Activated naive CD8-positive, alpha-beta T cell treated with anti-CD3 and anti-CD28 coated beads, Interleukin-2, amount 50 U/mL, for 24 hours (primary cell): ENCODE data around the gene LRRC55.

ENCODE experiments used
- ATAC-seq: fragments of 150-1000 bp; cut with Tn5 transposase; one replicate; pipeline ENCODE4 v1.10.0; 2021
- DNase-seq: peaks from one replicate; pipeline ENCODE4 v3.0.0; 2021
- H3K27ac Mint-ChIP-seq: one replicate; pipeline ENCODE4 v1.8.0; 2021; ENCODE audit warnings: mild to moderate bottlenecking, mixed read lengths
- H3K27me3 Mint-ChIP-seq: one replicate; pipeline ENCODE4 v1.8.0; 2021; ENCODE audit warnings: mixed read lengths
- H3K36me3 Mint-ChIP-seq: one replicate; pipeline ENCODE4 v1.8.0; 2021; ENCODE audit warnings: low read depth, mixed read lengths
- H3K4me1 Mint-ChIP-seq: one replicate; pipeline ENCODE4 v1.8.0; 2021; ENCODE audit warnings: mixed read lengths
- H3K4me3 Mint-ChIP-seq: one replicate; pipeline ENCODE4 v1.8.0; 2021; ENCODE audit warnings: mild to moderate bottlenecking, moderate library complexity, mixed read lengths
- H3K9me3 Mint-ChIP-seq: one replicate; pipeline ENCODE4 v1.8.0; 2021; ENCODE audit warnings: mixed read lengths

LRRC55 gene

GRCh38 chr11:57203882-57204480 is 22.2 kb downstream of the LRRC55 start:
- H3K4me3 Mint-ChIP-seq: no peak overlapping the region
- H3K27ac Mint-ChIP-seq: no peak overlapping the region
- no peaks in the 10 kb centered on the region for H3K9me3 Mint-ChIP-seq
- ATAC-seq (no peak), DNase-seq (no peak)
- no peaks in the 10 kb centered on the region for H3K4me1 Mint-ChIP-seq
- no peaks in the 10 kb centered on the region for H3K36me3 Mint-ChIP-seq
- peaks cover 14% of the 10 kb centered on the region for H3K27me3 Mint-ChIP-seq

- ATAC-seq (no peak), DNase-seq (no peak)
- Mint-ChIP-seq H3K27ac (no peak overlapping the region), H3K4me1 (no peaks in the 10 kb centered on the region), H3K36me3 (no peaks in the 10 kb centered on the region), H3K4me3 (no peak overlapping the region), H3K9me3 (no peaks in the 10 kb centered on the region), H3K27me3 (peaks cover 14% of the 10 kb centered on the region)
These were observed 23.4 kb downstream of the LRRC55 start for GRCh38 chr11:57205041-57205641.

- Mint-ChIP-seq H3K36me3 (no peaks in the 10 kb centered on the region), H3K9me3 (no peaks in the 10 kb centered on the region), H3K27me3 (peaks cover 16% of the 10 kb centered on the region), H3K27ac (no peak overlapping the region), H3K4me1 (no peaks in the 10 kb centered on the region), H3K4me3 (no peak overlapping the region)
- DNase-seq: no peak
- ATAC-seq: no peak
These were observed 25.4 kb downstream of the LRRC55 start for GRCh38 chr11:57207168-57207567.

GRCh38 chr11:57210781-57211180 is 29.0 kb downstream of the LRRC55 start:
- no peaks in the 10 kb centered on the region for H3K36me3 Mint-ChIP-seq
- no peaks in the 10 kb centered on the region for H3K4me1 Mint-ChIP-seq

GRCh38 chr11:57213342-57214097 is 31.8 kb downstream of the LRRC55 start:
- Mint-ChIP-seq H3K36me3 (no peaks in the 10 kb centered on the region), H3K4me3 (no peak overlapping the region), H3K9me3 (no peaks in the 10 kb centered on the region), H3K4me1 (no peaks in the 10 kb centered on the region), H3K27ac (no peak overlapping the region), H3K27me3 (peaks cover 4% of the 10 kb centered on the region)
- no peak for ATAC-seq
- DNase-seq: no peak

More at GRCh38 chr11:57210781-57211180, 29.0 kb downstream of the LRRC55 start:
- no peak for DNase-seq
- H3K27me3 Mint-ChIP-seq: peaks cover 10% of the 10 kb centered on the region
- no peak overlapping the region for H3K27ac Mint-ChIP-seq
- H3K9me3 Mint-ChIP-seq: no peaks in the 10 kb centered on the region
- ATAC-seq: no peak
- H3K4me3 Mint-ChIP-seq: no peak overlapping the region

- no peaks in the 10 kb centered on the region for H3K36me3 Mint-ChIP-seq
- no peak overlapping the region for H3K4me3 Mint-ChIP-seq
- H3K27me3 Mint-ChIP-seq: peaks cover 5% of the 10 kb centered on the region
- no peak for ATAC-seq
- no peaks in the 10 kb centered on the region for H3K4me1 Mint-ChIP-seq
- H3K27ac Mint-ChIP-seq: no peak overlapping the region
- H3K9me3 Mint-ChIP-seq: no peaks in the 10 kb centered on the region
- DNase-seq: no peak
These were observed 32.3 kb downstream of the LRRC55 start for GRCh38 chr11:57214098-57214417.

- DNase-seq (no peak), ATAC-seq (no peak)
- Mint-ChIP-seq H3K4me1 (no peaks in the 10 kb centered on the region), H3K27ac (no peak overlapping the region), H3K4me3 (no peak overlapping the region), H3K27me3 (peaks cover 5% of the 10 kb centered on the region), H3K36me3 (no peaks in the 10 kb centered on the region), H3K9me3 (no peaks in the 10 kb centered on the region)
These were observed 32.7 kb downstream of the LRRC55 start for GRCh38 chr11:57214494-57214893.

GRCh38 chr11:57216463-57216862 is 34.7 kb downstream of the LRRC55 start:
- Mint-ChIP-seq H3K27me3 (peaks cover 4% of the 10 kb centered on the region), H3K36me3 (no peaks in the 10 kb centered on the region), H3K9me3 (no peaks in the 10 kb centered on the region), H3K4me1 (no peaks in the 10 kb centered on the region), H3K27ac (no peak overlapping the region), H3K4me3 (no peak overlapping the region)
- ATAC-seq (no peak), DNase-seq (no peak)

- no peaks in the 10 kb centered on the region for H3K4me1 Mint-ChIP-seq
- no peaks in the 10 kb centered on the region for H3K9me3 Mint-ChIP-seq
- no peak overlapping the region for H3K27ac Mint-ChIP-seq
- ATAC-seq: no peak
- H3K27me3 Mint-ChIP-seq: peaks cover 4% of the 10 kb centered on the region
- H3K4me3 Mint-ChIP-seq: no peak overlapping the region
- H3K36me3 Mint-ChIP-seq: no peaks in the 10 kb centered on the region
- no peak for DNase-seq
These were observed 35.3 kb downstream of the LRRC55 start for GRCh38 chr11:57217053-57217452.

- peaks cover 4% of the 10 kb centered on the region for H3K27me3 Mint-ChIP-seq
- no peaks in the 10 kb centered on the region for H3K9me3 Mint-ChIP-seq
- no peak overlapping the region for H3K27ac Mint-ChIP-seq
- no peak for DNase-seq
- H3K4me3 Mint-ChIP-seq: no peak overlapping the region
- H3K36me3 Mint-ChIP-seq: no peaks in the 10 kb centered on the region
- no peaks in the 10 kb centered on the region for H3K4me1 Mint-ChIP-seq
- no peak for ATAC-seq
These were observed 37.4 kb downstream of the LRRC55 start for GRCh38 chr11:57219021-57219627.

GRCh38 chr11:57222239-57222638 is 40.5 kb downstream of the LRRC55 start:
- no peaks in the 10 kb centered on the region for H3K9me3 Mint-ChIP-seq
- peaks cover 2% of the 10 kb centered on the region for H3K27me3 Mint-ChIP-seq
- no peak overlapping the region for H3K4me3 Mint-ChIP-seq
- no peaks in the 10 kb centered on the region for H3K4me1 Mint-ChIP-seq
- H3K36me3 Mint-ChIP-seq: no peaks in the 10 kb centered on the region
- no peak for ATAC-seq
- DNase-seq: no peak
- no peak overlapping the region for H3K27ac Mint-ChIP-seq

- peaks cover 3% of the 10 kb centered on the region for H3K27me3 Mint-ChIP-seq
- DNase-seq (no peak), ATAC-seq (no peak)
- H3K27ac Mint-ChIP-seq: no peak overlapping the region
- H3K9me3 Mint-ChIP-seq: no peaks in the 10 kb centered on the region
- H3K4me1 Mint-ChIP-seq: no peaks in the 10 kb centered on the region
- no peak overlapping the region for H3K4me3 Mint-ChIP-seq
- H3K36me3 Mint-ChIP-seq: no peaks in the 10 kb centered on the region
These were observed 41.8 kb downstream of the LRRC55 start for GRCh38 chr11:57223601-57224000.

GRCh38 chr11:57224128-57224527 is 42.4 kb downstream of the LRRC55 start:
- Mint-ChIP-seq H3K36me3 (no peaks in the 10 kb centered on the region), H3K27me3 (peaks cover 4% of the 10 kb centered on the region), H3K9me3 (no peaks in the 10 kb centered on the region), H3K4me1 (no peaks in the 10 kb centered on the region), H3K27ac (no peak overlapping the region), H3K4me3 (no peak overlapping the region)
- DNase-seq (no peak), ATAC-seq (no peak)

- no peaks in the 10 kb centered on the region for H3K36me3 Mint-ChIP-seq
- no peak overlapping the region for H3K4me3 Mint-ChIP-seq
- H3K27ac Mint-ChIP-seq: no peak overlapping the region
- peaks cover 4% of the 10 kb centered on the region for H3K27me3 Mint-ChIP-seq
- H3K4me1 Mint-ChIP-seq: no peaks in the 10 kb centered on the region
- H3K9me3 Mint-ChIP-seq: no peaks in the 10 kb centered on the region
- ATAC-seq (no peak), DNase-seq (no peak)
These were observed 42.8 kb downstream of the LRRC55 start for GRCh38 chr11:57224537-57224936.

- DNase-seq (no peak), ATAC-seq (no peak)
- peaks cover 36% of the 10 kb centered on the region for H3K27me3 Mint-ChIP-seq
- H3K4me3 Mint-ChIP-seq: no peak overlapping the region
- H3K4me1 Mint-ChIP-seq: no peaks in the 10 kb centered on the region
- H3K9me3 Mint-ChIP-seq: no peaks in the 10 kb centered on the region
- H3K36me3 Mint-ChIP-seq: no peaks in the 10 kb centered on the region
- H3K27ac Mint-ChIP-seq: no peak overlapping the region
These were observed 46.8 kb downstream of the LRRC55 start for GRCh38 chr11:57228600-57228999.
